ENCODE measurements around the gene OR2H1. TPM values are rescaled to one million over a fixed set of nuclear protein-coding genes. Genes with fewer than 3 reads are reported as not detected.
"Not testable (repeated sequence)": the region's sequence is repeated elsewhere in the genome, so short reads cannot be mapped to it uniquely, and the experiment has no call there.

OR2H1 gene
- total RNA-seq, result not detected

- H3K36me3 Mint-ChIP-seq (ENCODE audit: low read depth), result no peaks in the 10 kb centered on the region
- CTCF ChIA-PET, result no interaction called here
- no peak within 1 kb of the TSS for H3K4me3 Mint-ChIP-seq
- intact Hi-C loops (cut with micrococcal nuclease), result no loop called here
- H3K27me3 Mint-ChIP-seq (ENCODE audit: low read depth), result peaks cover 15% of the 10 kb centered on the region
- no peaks in the 10 kb centered on the region for H3K9me3 Mint-ChIP-seq
- H3K4me1 Mint-ChIP-seq (ENCODE audit: low read depth), result no peaks in the 10 kb centered on the region
- no peak within 1 kb of the TSS for H3K27ac Mint-ChIP-seq
- no peak for DNase-seq
Observed at GRCh38 chr6:29456971-29457370, at the start of gene OR2H1, which contains the start of gene OR11A1. Gene OR2H1 (plus strand): TSS chr6:29457155. CDS start chr6:29461770, 4,615 bp downstream. Gene OR11A1 (minus strand): TSS chr6:29457071. CDS start chr6:29427641, 29,430 bp downstream.

GRCh38 chr6:29414588-29414987 lies 42.4 kb upstream of the OR2H1 start, which contains the start of gene OR12D1:
Gene OR12D1 (plus strand): TSS chr6:29414928.
- CTCF ChIA-PET, result no interaction called here
- no peaks in the 10 kb centered on the region for H3K36me3 Mint-ChIP-seq (ENCODE audit: low read depth)
- no peak for DNase-seq
- H3K4me3 Mint-ChIP-seq, result no peak within 1 kb of the TSS
- peaks cover 13% of the 10 kb centered on the region for H3K9me3 Mint-ChIP-seq
- intact Hi-C loops (cut with micrococcal nuclease), result no loop called here
- peaks cover 49% of the 10 kb centered on the region for H3K27me3 Mint-ChIP-seq (ENCODE audit: low read depth)
- no peak within 1 kb of the TSS for H3K27ac Mint-ChIP-seq
- H3K4me1 Mint-ChIP-seq (ENCODE audit: low read depth), result no peaks in the 10 kb centered on the region

GRCh38 chr6:29419516-29419915 lies 37.4 kb upstream of the OR2H1 start:
- no peak for DNase-seq
- H3K36me3 Mint-ChIP-seq (ENCODE audit: low read depth), result no peaks in the 10 kb centered on the region
- no peak overlapping the region for H3K4me3 Mint-ChIP-seq
- intact Hi-C loops (cut with micrococcal nuclease), result no loop called here
- no peaks in the 10 kb centered on the region for H3K9me3 Mint-ChIP-seq
- H3K27ac Mint-ChIP-seq, result no peak overlapping the region
- peaks cover under 1% of the 10 kb centered on the region for H3K4me1 Mint-ChIP-seq (ENCODE audit: low read depth)
- CTCF ChIA-PET, result no interaction called here
- peaks cover 34% of the 10 kb centered on the region for H3K27me3 Mint-ChIP-seq (ENCODE audit: low read depth)

GRCh38 chr6:29424168-29424567 lies 32.8 kb upstream of the OR2H1 start:
- H3K27me3 Mint-ChIP-seq (ENCODE audit: low read depth), result peaks cover 43% of the 10 kb centered on the region
- CTCF ChIA-PET, result no interaction called here
- H3K4me3 Mint-ChIP-seq, result no peak overlapping the region
- H3K4me1 Mint-ChIP-seq (ENCODE audit: low read depth), result peaks cover 4% of the 10 kb centered on the region
- intact Hi-C loops (cut with micrococcal nuclease), result no loop called here
- H3K27ac Mint-ChIP-seq, result no peak overlapping the region
- DNase-seq, result no peak
- H3K36me3 Mint-ChIP-seq (ENCODE audit: low read depth), result no peaks in the 10 kb centered on the region
- no peaks in the 10 kb centered on the region for H3K9me3 Mint-ChIP-seq

GRCh38 chr6:29424575-29424974 lies 32.4 kb upstream of the OR2H1 start:
- Mint-ChIP-seq H3K4me1 (ENCODE audit: low read depth) (peaks cover 4% of the 10 kb centered on the region), H3K27ac (no peak overlapping the region), H3K9me3 (no peaks in the 10 kb centered on the region), H3K27me3 (ENCODE audit: low read depth) (peaks cover 44% of the 10 kb centered on the region), H3K36me3 (ENCODE audit: low read depth) (no peaks in the 10 kb centered on the region), H3K4me3 (no peak overlapping the region)
- intact Hi-C loops (cut with micrococcal nuclease), result no loop called here
- peak; percentile 10 for DNase-seq
- CTCF ChIA-PET, result no interaction called here

- Mint-ChIP-seq H3K27me3 (ENCODE audit: low read depth) (peaks cover 43% of the 10 kb centered on the region), H3K36me3 (ENCODE audit: low read depth) (no peaks in the 10 kb centered on the region), H3K4me1 (ENCODE audit: low read depth) (peaks cover 4% of the 10 kb centered on the region), H3K4me3 (no peak overlapping the region), H3K27ac (no peak overlapping the region), H3K9me3 (no peaks in the 10 kb centered on the region)
- intact Hi-C loops (cut with micrococcal nuclease), result no loop called here
- CTCF ChIA-PET, result no interaction called here
- no peak for DNase-seq
Observed at GRCh38 chr6:29425075-29425474, 31.9 kb upstream of the OR2H1 start.

- Mint-ChIP-seq H3K4me3 (no peak overlapping the region), H3K27me3 (ENCODE audit: low read depth) (peaks cover 38% of the 10 kb centered on the region), H3K4me1 (ENCODE audit: low read depth) (peaks cover 4% of the 10 kb centered on the region), H3K36me3 (ENCODE audit: low read depth) (no peaks in the 10 kb centered on the region), H3K27ac (no peak overlapping the region), H3K9me3 (no peaks in the 10 kb centered on the region)
- intact Hi-C loops (cut with micrococcal nuclease), result no loop called here
- DNase-seq, result no peak
- CTCF ChIA-PET, result no interaction called here
Observed at GRCh38 chr6:29426654-29427053, 30.3 kb upstream of the OR2H1 start.

GRCh38 chr6:29436730-29437129 lies 20.2 kb upstream of the OR2H1 start:
- CTCF ChIA-PET; H3K9me3 Mint-ChIP-seq; H3K4me3 Mint-ChIP-seq; intact Hi-C loops (cut with micrococcal nuclease); H3K4me1 Mint-ChIP-seq (ENCODE audit: low read depth); H3K27ac Mint-ChIP-seq; H3K36me3 Mint-ChIP-seq (ENCODE audit: low read depth); DNase-seq: not testable (repeated sequence)
- H3K27me3 Mint-ChIP-seq (ENCODE audit: low read depth), result peaks cover 44% of the 10 kb centered on the region

- Mint-ChIP-seq H3K4me1 (ENCODE audit: low read depth) (no peaks in the 10 kb centered on the region), H3K4me3 (no peak within 1 kb of the TSS), H3K27me3 (ENCODE audit: low read depth) (peaks cover 37% of the 10 kb centered on the region), H3K27ac (no peak within 1 kb of the TSS), H3K9me3 (no peaks in the 10 kb centered on the region), H3K36me3 (ENCODE audit: low read depth) (no peaks in the 10 kb centered on the region)
- DNase-seq, result no peak
- intact Hi-C loops (cut with micrococcal nuclease), result no loop called here
- CTCF ChIA-PET, result no interaction called here
Observed at GRCh38 chr6:29439006-29439405, 17.9 kb upstream of the OR2H1 start, which contains the start of gene OR10C1. Gene OR10C1 (plus strand): TSS chr6:29439306. CDS start chr6:29440016, 710 bp downstream.

- Mint-ChIP-seq H3K9me3 (no peaks in the 10 kb centered on the region), H3K4me1 (ENCODE audit: low read depth) (no peaks in the 10 kb centered on the region), H3K36me3 (ENCODE audit: low read depth) (no peaks in the 10 kb centered on the region), H3K4me3 (no peak overlapping the region), H3K27ac (no peak overlapping the region), H3K27me3 (ENCODE audit: low read depth) (peaks cover 35% of the 10 kb centered on the region)
- intact Hi-C loops (cut with micrococcal nuclease), result no loop called here
- no peak for DNase-seq
- CTCF ChIA-PET, result no interaction called here
Observed at GRCh38 chr6:29442719-29443118, 14.2 kb upstream of the OR2H1 start.

- H3K36me3 Mint-ChIP-seq (ENCODE audit: low read depth); H3K27ac Mint-ChIP-seq; H3K4me1 Mint-ChIP-seq (ENCODE audit: low read depth); intact Hi-C loops (cut with micrococcal nuclease); H3K4me3 Mint-ChIP-seq; CTCF ChIA-PET; H3K9me3 Mint-ChIP-seq; DNase-seq: not testable (repeated sequence)
- peaks cover 40% of the 10 kb centered on the region for H3K27me3 Mint-ChIP-seq (ENCODE audit: low read depth)
Observed at GRCh38 chr6:29444031-29444430, 12.9 kb upstream of the OR2H1 start.

- no peak overlapping the region for H3K4me3 Mint-ChIP-seq
- intact Hi-C loops (cut with micrococcal nuclease), result no loop called here
- H3K4me1 Mint-ChIP-seq (ENCODE audit: low read depth), result no peaks in the 10 kb centered on the region
- peaks cover 45% of the 10 kb centered on the region for H3K27me3 Mint-ChIP-seq (ENCODE audit: low read depth)
- no peak for DNase-seq
- H3K36me3 Mint-ChIP-seq (ENCODE audit: low read depth), result no peaks in the 10 kb centered on the region
- no peaks in the 10 kb centered on the region for H3K9me3 Mint-ChIP-seq
- CTCF ChIA-PET, result no interaction called here
- no peak overlapping the region for H3K27ac Mint-ChIP-seq
Observed at GRCh38 chr6:29447670-29448069, 9.3 kb upstream of the OR2H1 start.

GRCh38 chr6:29451471-29452193 lies 5.3 kb upstream of the OR2H1 start:
- Mint-ChIP-seq H3K4me3 (no peak overlapping the region), H3K9me3 (no peaks in the 10 kb centered on the region), H3K36me3 (ENCODE audit: low read depth) (no peaks in the 10 kb centered on the region), H3K27me3 (ENCODE audit: low read depth) (peaks cover 30% of the 10 kb centered on the region), H3K27ac (no peak overlapping the region), H3K4me1 (ENCODE audit: low read depth) (no peaks in the 10 kb centered on the region)
- DNase-seq, result no peak
- intact Hi-C loops (cut with micrococcal nuclease), result no loop called here
- CTCF ChIA-PET, result no interaction called here
